Activated naive CD8-positive, alpha-beta T cell treated with anti-CD3 and anti-CD28 coated beads, Interleukin-2, amount 10 ng/mL, durations not matched to agents 7 days and 5 days (primary cell): ENCODE results near the gene SPATA18. TPM values are rescaled to one million over a fixed set of nuclear protein-coding genes. Genes with fewer than 3 reads are reported as not detected.

Source experiments
- ATAC-seq: fragments of 150-1000 bp; cut with Tn5 transposase; one replicate; pipeline ENCODE4 v1.10.0; 2021; ENCODE audit warnings: low read depth, moderate library complexity
- POLR2A ChIA-PET: fragments of 350-600 bp; sonication (Branson Sonifier 250); formaldehyde crosslinking; loops from one replicate; lab custom pipeline; 2021; ENCODE audit warnings: antibody characterized with exemption; lab: Charles Lee
- DNase-seq: peaks from one replicate; pipeline ENCODE4 v3.0.0; 2021
- H3K27ac Mint-ChIP-seq: one replicate; pipeline ENCODE4 v1.8.0; 2022; ENCODE audit warnings: mild to moderate bottlenecking, mixed read lengths
- H3K27me3 Mint-ChIP-seq: one replicate; pipeline ENCODE4 v1.8.0; 2022; ENCODE audit warnings: mild to moderate bottlenecking, moderate library complexity, mixed read lengths
- H3K36me3 Mint-ChIP-seq: one replicate; pipeline ENCODE4 v1.8.0; 2021; ENCODE audit warnings: mild to moderate bottlenecking, mixed read lengths
- H3K4me1 Mint-ChIP-seq: one replicate; pipeline ENCODE4 v1.8.0; 2021; ENCODE audit warnings: mixed read lengths
- H3K4me3 Mint-ChIP-seq: one replicate; pipeline ENCODE4 v1.8.0; 2022; ENCODE audit warnings: mild to moderate bottlenecking, moderate library complexity, mixed read lengths
- H3K9me3 Mint-ChIP-seq: one replicate; pipeline ENCODE4 v1.8.0; 2021; ENCODE audit warnings: mixed read lengths
- total RNA-seq, 2 experiments: library from RNA; stranded (reverse); gene quantifications; one replicate each; pipeline ENCODE4 v1.2.3, GENCODE V29; 2021

SPATA18 gene
- total RNA-seq, 2 experiments from 2014 or later, result 0.09 to 0.55 TPM

- ATAC-seq (no peak), DNase-seq (no peak)
- Mint-ChIP-seq H3K27ac (no peak overlapping the region), H3K27me3 (no peaks in the 10 kb centered on the region), H3K4me3 (no peak overlapping the region), H3K9me3 (no peaks in the 10 kb centered on the region), H3K36me3 (peaks cover 4% of the 10 kb centered on the region), H3K4me1 (peaks cover 13% of the 10 kb centered on the region)
- POLR2A ChIA-PET, result no interaction called here
Observed at GRCh38 chr4:52032005-52032404, 19.1 kb upstream of the SPATA18 start.

GRCh38 chr4:52035190-52035589, 15.9 kb upstream of the SPATA18 start:
- POLR2A ChIA-PET, result no interaction called here
- Mint-ChIP-seq H3K4me1 (peaks cover 23% of the 10 kb centered on the region), H3K27ac (no peak overlapping the region), H3K27me3 (peaks cover 8% of the 10 kb centered on the region), H3K4me3 (no peak overlapping the region), H3K36me3 (no peaks in the 10 kb centered on the region), H3K9me3 (no peaks in the 10 kb centered on the region)
- DNase-seq (no peak), ATAC-seq (no peak)

- peaks cover 23% of the 10 kb centered on the region for H3K4me1 Mint-ChIP-seq
- peak overlapping the region; percentile 28 for H3K27ac Mint-ChIP-seq
- H3K9me3 Mint-ChIP-seq, result no peaks in the 10 kb centered on the region
- no peak for DNase-seq
- H3K27me3 Mint-ChIP-seq, result peaks cover 16% of the 10 kb centered on the region
- POLR2A ChIA-PET, result interaction anchor here (1.0 kb wide), 1 partner anchor 194 kb away, joined by 4 read pairs; the partner anchor contains the start of gene DCUN1D4
- no peaks in the 10 kb centered on the region for H3K36me3 Mint-ChIP-seq
- ATAC-seq, result no peak
- H3K4me3 Mint-ChIP-seq, result peak overlapping the region; percentile 82
Observed at GRCh38 chr4:52036886-52037530, 14.1 kb upstream of the SPATA18 start.

DNA sequence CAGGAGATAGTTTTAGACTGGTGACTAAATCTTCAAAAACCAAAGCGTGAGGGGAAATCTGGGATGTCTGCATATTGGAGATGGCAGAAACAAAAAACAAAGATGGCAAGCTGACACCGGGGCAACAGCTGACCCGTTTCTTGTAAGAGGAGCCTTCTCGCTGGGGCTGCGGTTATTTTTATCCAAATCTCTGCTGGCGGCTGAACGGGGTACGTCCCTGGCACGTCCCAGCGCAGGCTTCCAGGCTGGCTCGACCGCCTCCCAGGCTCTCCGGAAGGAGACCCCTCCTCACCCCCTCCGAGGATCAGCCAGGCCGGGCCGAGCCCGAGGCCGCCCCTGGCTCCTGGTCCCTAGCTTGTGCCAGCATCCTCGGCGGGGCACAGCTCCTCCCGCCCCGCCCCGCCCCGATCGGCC, 13.4 kb upstream of the SPATA18 start:
- peak overlapping the region; percentile 28 for H3K27ac Mint-ChIP-seq
- DNase-seq, result no peak
- POLR2A ChIA-PET, result interaction anchor here (0.8 to 1.0 kb wide), 3 partner anchors 21 to 204 kb away, joined by 3 to 4 read pairs (median 3); partner anchors contain the start of gene DCUN1D4
- H3K4me3 Mint-ChIP-seq, result peak overlapping the region; percentile 82
- peaks cover 23% of the 10 kb centered on the region for H3K4me1 Mint-ChIP-seq
- ATAC-seq, result peak; percentile 65
- H3K9me3 Mint-ChIP-seq, result no peaks in the 10 kb centered on the region
- H3K36me3 Mint-ChIP-seq, result no peaks in the 10 kb centered on the region
- H3K27me3 Mint-ChIP-seq, result peaks cover 22% of the 10 kb centered on the region

- POLR2A ChIA-PET, result interaction anchor here (0.8 to 1.0 kb wide), 3 partner anchors 21 to 205 kb away, joined by 3 to 4 read pairs (median 3); partner anchors contain the start of gene DCUN1D4
- H3K4me1 Mint-ChIP-seq, result peaks cover 23% of the 10 kb centered on the region
- H3K4me3 Mint-ChIP-seq, result peak within 1 kb of the TSS; percentile 85
- H3K9me3 Mint-ChIP-seq, result no peaks in the 10 kb centered on the region
- peaks cover 28% of the 10 kb centered on the region for H3K27me3 Mint-ChIP-seq
- no peaks in the 10 kb centered on the region for H3K36me3 Mint-ChIP-seq
- peak; percentile 95 for ATAC-seq
- peak within 1 kb of the TSS; percentile 79 for H3K27ac Mint-ChIP-seq
- DNase-seq, result peak; percentile 86
Observed at GRCh38 chr4:52038103-52038912, 12.8 kb upstream of the SPATA18 start, which contains the start of gene SGCB. SGCB (minus strand) TSS chr4:52038299; CDS start chr4:52038259, 40 bp downstream.

GRCh38 chr4:52045028-52045427, 6.1 kb upstream of the SPATA18 start:
- H3K4me3 Mint-ChIP-seq, result no peak overlapping the region
- H3K27ac Mint-ChIP-seq, result no peak overlapping the region
- ATAC-seq (no peak), DNase-seq (no peak)
- peaks cover 1% of the 10 kb centered on the region for H3K9me3 Mint-ChIP-seq
- H3K36me3 Mint-ChIP-seq, result peaks cover 1% of the 10 kb centered on the region
- peaks cover 66% of the 10 kb centered on the region for H3K27me3 Mint-ChIP-seq
- no peaks in the 10 kb centered on the region for H3K4me1 Mint-ChIP-seq
- POLR2A ChIA-PET, result no interaction called here

GRCh38 chr4:52049266-52049665, 1.8 kb upstream of the SPATA18 start:
- Mint-ChIP-seq H3K4me1 (peaks cover 8% of the 10 kb centered on the region), H3K27me3 (peaks cover 77% of the 10 kb centered on the region), H3K27ac (no peak overlapping the region), H3K36me3 (peaks cover 1% of the 10 kb centered on the region), H3K9me3 (peaks cover 1% of the 10 kb centered on the region), H3K4me3 (no peak overlapping the region)
- POLR2A ChIA-PET, result no interaction called here
- ATAC-seq (no peak), DNase-seq (no peak)

DNA sequence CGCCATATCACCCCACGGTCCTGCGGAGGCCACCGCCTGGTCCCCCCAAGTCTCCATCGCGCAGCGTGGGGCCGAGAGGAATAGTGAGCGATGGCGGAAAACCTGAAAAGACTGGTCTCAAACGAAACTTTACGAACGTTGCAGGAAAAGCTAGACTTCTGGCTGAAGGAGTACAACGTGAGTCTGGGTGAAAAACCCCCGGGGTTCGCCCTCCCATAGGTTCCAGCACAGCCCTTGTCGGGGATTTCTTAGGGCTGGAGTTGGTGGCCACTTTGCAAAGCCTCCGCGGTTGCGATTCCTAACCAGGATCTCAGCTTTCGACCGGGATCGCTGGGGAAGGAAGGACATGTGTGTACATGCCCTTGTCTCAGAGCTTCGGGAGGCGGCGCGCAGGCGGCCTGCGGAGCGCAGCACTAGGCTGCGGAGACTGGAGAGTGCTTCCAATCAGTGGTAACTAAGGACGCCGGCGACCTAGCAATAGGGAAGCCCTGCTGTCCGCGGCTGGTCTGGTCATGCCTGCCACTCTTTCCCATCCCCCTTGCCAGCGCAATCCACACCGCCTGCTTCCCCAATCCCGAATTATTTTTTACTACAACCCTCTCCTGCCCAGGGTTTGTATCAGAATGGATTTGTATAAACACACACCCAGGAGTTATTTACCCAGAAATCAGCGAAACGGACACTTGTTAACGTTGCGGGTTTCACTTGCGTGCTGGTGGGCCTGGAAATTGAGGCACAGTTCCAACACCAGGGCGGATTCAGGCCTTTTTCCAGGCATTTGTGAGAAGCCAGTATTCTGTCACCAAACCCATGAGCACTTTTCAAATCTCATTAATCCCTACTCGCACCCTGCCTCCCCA, 741 bp downstream of the SPATA18 start:
- H3K36me3 Mint-ChIP-seq, result peaks cover 1% of the 10 kb centered on the region
- H3K27me3 Mint-ChIP-seq, result peaks cover 75% of the 10 kb centered on the region
- DNase-seq (peak; percentile 31), ATAC-seq (peak; percentile 36)
- peaks cover 1% of the 10 kb centered on the region for H3K9me3 Mint-ChIP-seq
- H3K4me3 Mint-ChIP-seq, result peak overlapping the region; percentile 75
- no peak overlapping the region for H3K27ac Mint-ChIP-seq
- POLR2A ChIA-PET, result no interaction called here
- H3K4me1 Mint-ChIP-seq, result peaks cover 8% of the 10 kb centered on the region

DNA sequence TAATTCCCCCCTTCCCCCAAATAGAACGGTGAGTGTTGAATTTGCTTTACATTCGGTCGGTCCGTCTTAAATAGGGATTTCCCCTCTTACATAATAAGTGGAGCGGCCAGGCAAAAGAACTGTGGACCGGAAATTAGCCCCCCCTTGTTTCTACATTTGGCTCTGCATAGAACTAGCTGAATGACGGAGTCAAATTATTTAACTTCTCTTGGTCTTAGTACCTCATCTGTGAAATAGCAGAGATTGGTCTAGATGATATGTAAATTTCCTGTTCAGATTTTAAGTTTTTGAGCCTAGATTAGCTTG, 1.3 kb downstream of the SPATA18 start:
- peaks cover 70% of the 10 kb centered on the region for H3K27me3 Mint-ChIP-seq

DNA sequence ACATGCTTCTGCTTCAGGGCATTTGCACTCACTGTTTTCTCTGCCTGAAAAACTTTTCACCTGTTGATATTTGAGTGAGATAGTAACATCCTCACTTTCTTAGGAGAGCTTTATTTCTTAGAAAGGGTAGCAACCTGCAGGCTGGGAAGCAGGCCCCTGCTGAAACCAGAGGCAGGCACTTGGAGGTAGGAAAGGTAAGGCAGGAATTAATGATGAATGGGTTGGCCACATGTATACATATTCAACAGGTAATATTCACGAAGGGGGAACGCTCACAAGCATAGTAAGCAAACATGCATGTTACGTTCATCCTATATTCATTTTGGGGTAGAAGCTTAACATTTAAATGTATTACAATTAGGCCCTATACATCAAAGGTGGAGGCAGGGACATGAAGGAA, 3.1 kb downstream of the SPATA18 start:
- Mint-ChIP-seq H3K9me3 (no peaks in the 10 kb centered on the region), H3K4me1 (peaks cover 8% of the 10 kb centered on the region), H3K4me3 (no peak overlapping the region), H3K36me3 (no peaks in the 10 kb centered on the region), H3K27me3 (peaks cover 59% of the 10 kb centered on the region), H3K27ac (no peak overlapping the region)
- ATAC-seq, result no peak
- POLR2A ChIA-PET, result no interaction called here
- DNase-seq, result no peak

More for the DNA sequence above, 1.3 kb downstream of the SPATA18 start:
- DNase-seq (no peak), ATAC-seq (no peak)
- POLR2A ChIA-PET, result no interaction called here
- peak overlapping the region; percentile 75 for H3K4me3 Mint-ChIP-seq
- H3K36me3 Mint-ChIP-seq, result peaks cover 1% of the 10 kb centered on the region
- H3K4me1 Mint-ChIP-seq, result peaks cover 8% of the 10 kb centered on the region
- peaks cover 1% of the 10 kb centered on the region for H3K9me3 Mint-ChIP-seq
- H3K27ac Mint-ChIP-seq, result no peak overlapping the region

DNA sequence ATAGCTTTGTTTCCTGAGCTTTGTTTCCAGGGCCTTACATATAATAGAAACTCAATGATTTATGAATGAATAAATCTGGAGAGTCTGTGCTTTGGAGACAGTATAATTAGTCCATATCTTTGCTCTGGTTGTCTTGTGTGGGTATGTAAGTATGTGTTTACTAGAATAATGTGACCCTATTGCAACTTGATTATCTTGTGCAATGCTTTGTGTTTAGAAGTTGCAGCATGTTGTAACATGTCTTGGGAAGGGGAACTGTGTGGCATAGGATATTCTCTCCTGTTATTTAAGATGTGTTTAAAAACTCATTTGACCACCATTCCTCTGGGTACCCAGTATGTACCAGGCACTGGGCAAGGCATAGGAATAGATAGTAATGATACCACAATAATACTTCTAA, 6.1 kb downstream of the SPATA18 start:
- Mint-ChIP-seq H3K36me3 (no peaks in the 10 kb centered on the region), H3K9me3 (no peaks in the 10 kb centered on the region), H3K27me3 (peaks cover 39% of the 10 kb centered on the region), H3K4me1 (peaks cover 4% of the 10 kb centered on the region), H3K4me3 (no peak overlapping the region), H3K27ac (no peak overlapping the region)
- DNase-seq, result no peak
- ATAC-seq, result no peak
- POLR2A ChIA-PET, result no interaction called here

GRCh38 chr4:52058275-52058674, 7.2 kb downstream of the SPATA18 start:
- Mint-ChIP-seq H3K4me3 (no peak overlapping the region), H3K9me3 (no peaks in the 10 kb centered on the region), H3K27ac (no peak overlapping the region), H3K4me1 (no peaks in the 10 kb centered on the region), H3K27me3 (peaks cover 34% of the 10 kb centered on the region), H3K36me3 (no peaks in the 10 kb centered on the region)
- no peak for ATAC-seq
- POLR2A ChIA-PET, result interaction anchor here (1.2 kb wide), 1 partner anchor 20 kb away, joined by 3 read pairs; the partner anchor contains the start of gene SGCB
- DNase-seq, result no peak

GRCh38 chr4:52059372-52059771, 8.3 kb downstream of the SPATA18 start:
- POLR2A ChIA-PET, result interaction anchor here (1.2 kb wide), 1 partner anchor 21 kb away, joined by 3 read pairs; the partner anchor contains the start of gene SGCB
- H3K4me3 Mint-ChIP-seq, result no peak overlapping the region
- no peaks in the 10 kb centered on the region for H3K4me1 Mint-ChIP-seq
- no peaks in the 10 kb centered on the region for H3K9me3 Mint-ChIP-seq
- DNase-seq (no peak), ATAC-seq (no peak)
- no peak overlapping the region for H3K27ac Mint-ChIP-seq
- H3K36me3 Mint-ChIP-seq, result no peaks in the 10 kb centered on the region
- peaks cover 23% of the 10 kb centered on the region for H3K27me3 Mint-ChIP-seq
